C4-2B (cell line): ENCODE measurements around the gene PDZD2.

ENCODE experiments used
- ZFX ChIP-seq: fragments of 450-650 bp; IDR thresholded peaks from 2 replicates; pipeline ENCODE4 v1.6.1; 2017
- TF ChIP-seq, protein P1 (sequence below): fragments of 450-650 bp; conservative IDR thresholded peaks from 2 replicates; pipeline ENCODE4 v1.5.1; 2017; ENCODE audit warnings: mild to moderate bottlenecking

DNA sequence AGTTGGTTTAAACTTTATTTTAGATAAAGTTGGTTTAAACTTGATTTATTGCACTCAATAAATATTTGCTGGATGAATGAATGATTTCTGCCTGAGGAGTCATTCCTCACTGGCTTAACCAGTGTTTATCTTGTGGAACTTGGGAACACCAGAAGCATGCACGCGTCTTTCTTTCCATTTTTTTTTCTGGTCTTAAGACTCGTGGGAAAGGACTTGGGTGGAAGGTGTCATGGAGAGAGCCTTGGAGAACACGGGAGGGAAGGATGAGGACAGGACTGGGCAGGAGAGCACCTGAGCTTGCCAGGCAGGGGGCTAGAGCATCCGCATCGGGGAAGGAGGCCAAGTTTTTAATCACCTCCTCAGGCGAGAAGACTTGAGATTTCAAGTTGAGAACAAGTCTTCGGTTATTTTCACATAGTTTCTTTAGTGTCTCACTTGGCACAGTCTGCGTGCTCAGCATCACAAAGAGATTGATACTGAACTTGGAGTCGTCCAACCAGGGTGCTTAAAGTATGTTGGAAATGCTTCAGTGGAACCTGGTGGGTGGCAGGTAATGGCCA is 144.2 kb downstream of the PDZD2 start:
- TF ChIP-seq, protein P1, sequence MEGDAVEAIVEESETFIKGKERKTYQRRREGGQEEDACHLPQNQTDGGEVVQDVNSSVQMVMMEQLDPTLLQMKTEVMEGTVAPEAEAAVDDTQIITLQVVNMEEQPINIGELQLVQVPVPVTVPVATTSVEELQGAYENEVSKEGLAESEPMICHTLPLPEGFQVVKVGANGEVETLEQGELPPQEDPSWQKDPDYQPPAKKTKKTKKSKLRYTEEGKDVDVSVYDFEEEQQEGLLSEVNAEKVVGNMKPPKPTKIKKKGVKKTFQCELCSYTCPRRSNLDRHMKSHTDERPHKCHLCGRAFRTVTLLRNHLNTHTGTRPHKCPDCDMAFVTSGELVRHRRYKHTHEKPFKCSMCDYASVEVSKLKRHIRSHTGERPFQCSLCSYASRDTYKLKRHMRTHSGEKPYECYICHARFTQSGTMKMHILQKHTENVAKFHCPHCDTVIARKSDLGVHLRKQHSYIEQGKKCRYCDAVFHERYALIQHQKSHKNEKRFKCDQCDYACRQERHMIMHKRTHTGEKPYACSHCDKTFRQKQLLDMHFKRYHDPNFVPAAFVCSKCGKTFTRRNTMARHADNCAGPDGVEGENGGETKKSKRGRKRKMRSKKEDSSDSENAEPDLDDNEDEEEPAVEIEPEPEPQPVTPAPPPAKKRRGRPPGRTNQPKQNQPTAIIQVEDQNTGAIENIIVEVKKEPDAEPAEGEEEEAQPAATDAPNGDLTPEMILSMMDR, result no peak
- TF ChIP-seq ZFX, result no peak
